ENCODE results near the gene TOGARAM2. TPM values are rescaled to one million over a fixed set of nuclear protein-coding genes. Genes with fewer than 3 reads are reported as not detected.

TOGARAM2 gene
- total RNA-seq, 1 experiment from 2014 or later = 0.76 TPM

DNA sequence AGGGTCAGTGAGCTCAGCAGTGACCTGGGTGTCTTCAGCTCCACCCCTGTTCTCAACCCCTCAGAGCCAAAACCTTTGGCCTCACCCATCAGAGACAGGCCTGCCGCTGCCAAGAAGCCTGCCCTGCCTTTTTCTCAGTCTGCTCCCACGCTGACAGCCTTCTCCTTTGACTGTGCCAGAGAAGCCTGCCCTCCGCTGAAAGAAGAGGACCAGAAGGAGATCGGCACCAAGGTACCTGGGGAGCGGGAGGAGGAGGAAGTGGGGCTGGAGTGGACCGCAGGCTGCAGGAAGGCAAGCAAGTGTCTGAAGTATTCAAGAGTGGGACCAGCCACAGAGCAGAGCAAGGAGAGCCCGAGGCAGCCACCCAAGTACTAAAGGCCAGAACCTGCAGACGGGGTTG is 33.2 kb downstream of the TOGARAM2 start:
- POLR2A ChIA-PET = no interaction called here
- Histone ChIP-seq H4K20me1 (ENCODE audit: insufficient read depth) (no peaks in the 10 kb centered on the region), H2AFZ (ENCODE audit: low read depth, low read length, poor library complexity, severe bottlenecking) (no peak overlapping the region), H3K36me3 (ENCODE audit: control insufficient read depth in 1 of 2, insufficient read depth in 2 of 2, low read length in 2 of 2) (no peaks in the 10 kb centered on the region), H3K4me3 (replicated peaks in 1 of 2; ENCODE audit: low read depth in 1 of 2, low read length in 2 of 2) (no peak overlapping the region), H3K9ac (ENCODE audit: low read length) (no peak overlapping the region), H3K79me2 (ENCODE audit: insufficient read depth, low read length) (no peaks in the 10 kb centered on the region), H3K9me3 (ENCODE audit: control insufficient read depth in 1 of 2, insufficient read depth in 1 of 2, low read depth in 1 of 2, low read length in 2 of 2) (no peaks in the 10 kb centered on the region), H3K4me1 (ENCODE audit: control insufficient read depth in 1 of 2, insufficient read depth in 2 of 2, low read length in 2 of 2) (no peaks in the 10 kb centered on the region), H3K9me2 (ENCODE audit: insufficient read depth) (no peaks in the 10 kb centered on the region), H3K4me2 (ENCODE audit: low read length) (no peak overlapping the region), H3K27me3 (ENCODE audit: insufficient read depth, low read length) (no peaks in the 10 kb centered on the region), H3K27ac (ENCODE audit: low read depth, low read length) (no peak overlapping the region)
- no peak for ATAC-seq
- CTCF ChIA-PET = no interaction called here
- intact Hi-C loops (cut with micrococcal nuclease) = no loop called here
- TF ChIP-seq CEBPB (IDR thresholded peaks at IDR 0.05; ENCODE audit: low read depth) = no peak
- TF ChIP-seq FOSL1 (IDR thresholded peaks at IDR 0.05; ENCODE audit: low read depth) = no peak
- no peak for TF ChIP-seq CBX3 (IDR thresholded peaks at IDR 0.05; ENCODE audit: low read depth)
- TF ChIP-seq SIN3A (IDR thresholded peaks at IDR 0.05; ENCODE audit: low read depth) = no peak
- no peak for TF ChIP-seq ZNF274 (IDR thresholded peaks at IDR 0.05; ENCODE audit: low read depth, low read length)
- no peak for TF ChIP-seq EZH2 (IDR thresholded peaks at IDR 0.05)
- no peak for TF ChIP-seq YY1 (IDR thresholded peaks at IDR 0.05; ENCODE audit: extremely low read depth, insufficient replicate concordance, low read depth, low read length)
- TF ChIP-seq ELF1 (IDR thresholded peaks at IDR 0.05; ENCODE audit: borderline replicate concordance, low read depth) = no peak
- TF ChIP-seq POLR2AphosphoS5 (IDR thresholded peaks at IDR 0.05; ENCODE audit: low read depth, low read length) = no peak
- TF ChIP-seq ZFX (IDR thresholded peaks at IDR 0.05) = no peak
- no peak for TF ChIP-seq POLR2A (IDR thresholded peaks at IDR 0.05; ENCODE audit: borderline replicate concordance, extremely low read depth, insufficient read depth, insufficient read length)
- TF ChIP-seq SP1 (IDR thresholded peaks at IDR 0.05; ENCODE audit: low read depth) = no peak
- no peak for TF ChIP-seq JUND (IDR thresholded peaks at IDR 0.05)
- TF ChIP-seq, protein P1, sequence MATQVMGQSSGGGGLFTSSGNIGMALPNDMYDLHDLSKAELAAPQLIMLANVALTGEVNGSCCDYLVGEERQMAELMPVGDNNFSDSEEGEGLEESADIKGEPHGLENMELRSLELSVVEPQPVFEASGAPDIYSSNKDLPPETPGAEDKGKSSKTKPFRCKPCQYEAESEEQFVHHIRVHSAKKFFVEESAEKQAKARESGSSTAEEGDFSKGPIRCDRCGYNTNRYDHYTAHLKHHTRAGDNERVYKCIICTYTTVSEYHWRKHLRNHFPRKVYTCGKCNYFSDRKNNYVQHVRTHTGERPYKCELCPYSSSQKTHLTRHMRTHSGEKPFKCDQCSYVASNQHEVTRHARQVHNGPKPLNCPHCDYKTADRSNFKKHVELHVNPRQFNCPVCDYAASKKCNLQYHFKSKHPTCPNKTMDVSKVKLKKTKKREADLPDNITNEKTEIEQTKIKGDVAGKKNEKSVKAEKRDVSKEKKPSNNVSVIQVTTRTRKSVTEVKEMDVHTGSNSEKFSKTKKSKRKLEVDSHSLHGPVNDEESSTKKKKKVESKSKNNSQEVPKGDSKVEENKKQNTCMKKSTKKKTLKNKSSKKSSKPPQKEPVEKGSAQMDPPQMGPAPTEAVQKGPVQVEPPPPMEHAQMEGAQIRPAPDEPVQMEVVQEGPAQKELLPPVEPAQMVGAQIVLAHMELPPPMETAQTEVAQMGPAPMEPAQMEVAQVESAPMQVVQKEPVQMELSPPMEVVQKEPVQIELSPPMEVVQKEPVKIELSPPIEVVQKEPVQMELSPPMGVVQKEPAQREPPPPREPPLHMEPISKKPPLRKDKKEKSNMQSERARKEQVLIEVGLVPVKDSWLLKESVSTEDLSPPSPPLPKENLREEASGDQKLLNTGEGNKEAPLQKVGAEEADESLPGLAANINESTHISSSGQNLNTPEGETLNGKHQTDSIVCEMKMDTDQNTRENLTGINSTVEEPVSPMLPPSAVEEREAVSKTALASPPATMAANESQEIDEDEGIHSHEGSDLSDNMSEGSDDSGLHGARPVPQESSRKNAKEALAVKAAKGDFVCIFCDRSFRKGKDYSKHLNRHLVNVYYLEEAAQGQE (IDR thresholded peaks at IDR 0.05; ENCODE audit: low read depth) = no peak
- TF ChIP-seq SRF (IDR thresholded peaks at IDR 0.05; ENCODE audit: low read depth) = no peak
- TF ChIP-seq, protein P2, sequence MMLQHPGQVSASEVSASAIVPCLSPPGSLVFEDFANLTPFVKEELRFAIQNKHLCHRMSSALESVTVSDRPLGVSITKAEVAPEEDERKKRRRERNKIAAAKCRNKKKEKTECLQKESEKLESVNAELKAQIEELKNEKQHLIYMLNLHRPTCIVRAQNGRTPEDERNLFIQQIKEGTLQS (IDR thresholded peaks at IDR 0.05) = no peak
- no peak for DNase-seq (ENCODE audit: low read depth, low spot score)
- no TSS peak for BruUV-seq (replicated peaks)
- RAD21 ChIA-PET (ENCODE audit: low non-redundant PET in 1 of 2, low total read pairs in 2 of 2, uncharacterized antibody in 2 of 2, unreplicated experiment in 2 of 2) = no interaction called here
